Neural cell (in vitro differentiated cells): ENCODE results near the gene DGKQ. TPM values are rescaled to one million over a fixed set of nuclear protein-coding genes. Genes with fewer than 3 reads are reported as not detected.

ENCODE experiments used
- H2AFZ ChIP-seq: fragments of 200-600, 300-800 bp; sonication (generic), shearing (Covaris generic); 2 replicates; pipeline ENCODE4 v1.6.0; 2014; ENCODE audit warnings: low read depth, mild to moderate bottlenecking, antibody characterized with exemption, low read length, moderate library complexity
- H3F3A ChIP-seq: fragments of 200-600 bp; shearing (Covaris generic); 2 replicates; pipeline ENCODE4 v1.6.1; 2016; ENCODE audit warnings: mild to moderate bottlenecking, moderate library complexity, mixed read lengths, antibody characterized with exemption, low read length; ENCODE audit not compliant: insufficient read depth, poor library complexity, severe bottlenecking
- H3K27ac ChIP-seq: fragments of 200-600, 300-800 bp; sonication (generic), shearing (Covaris generic); 2 replicates; pipeline ENCODE4 v1.5.1; 2014; ENCODE audit warnings: mild to moderate bottlenecking, low read length, moderate library complexity
- H3K27me3 ChIP-seq: fragments of 300-800, 200-600 bp; sonication (generic), shearing (Covaris generic); 2 replicates; pipeline ENCODE4 v1.6.0; 2014; ENCODE audit warnings: mild to moderate bottlenecking, low read depth, low read length, moderate library complexity; ENCODE audit not compliant: insufficient read depth
- H3K36me3 ChIP-seq: fragments of 300-800, 200-600 bp; sonication (generic), shearing (Covaris generic); 2 replicates; pipeline ENCODE4 v1.5.1; 2014; ENCODE audit warnings: mild to moderate bottlenecking, antibody characterized with exemption, low read length, moderate library complexity; ENCODE audit not compliant: insufficient read depth
- H3K4me2 ChIP-seq: fragments of 300-800, 200-600 bp; sonication (generic), shearing (Covaris generic); 2 replicates; pipeline ENCODE4 v1.6.0; 2014; ENCODE audit warnings: mild to moderate bottlenecking, low read length
- H3K4me3 ChIP-seq: fragments of 300-800, 200-600 bp; sonication (generic), shearing (Covaris generic); 2 replicates; pipeline ENCODE4 v1.5.1; 2014; ENCODE audit warnings: mild to moderate bottlenecking, low read length, moderate library complexity
- H3K79me2 ChIP-seq: fragments of 200-600 bp; shearing (Covaris generic); replicated peaks from 2 replicates; pipeline ENCODE4 v1.6.0; 2014; ENCODE audit warnings: mild to moderate bottlenecking, low read length, moderate library complexity; ENCODE audit not compliant: insufficient read depth
- H3K9ac ChIP-seq: fragments of 300-800, 200-600 bp; sonication (generic), shearing (Covaris generic); 2 replicates; pipeline ENCODE4 v1.6.1; 2016; ENCODE audit warnings: mild to moderate bottlenecking, low read length, mixed read lengths
- H3K9me2 ChIP-seq: fragments of 200-600 bp; shearing (Covaris generic); 2 replicates; pipeline ENCODE4 v1.6.1; 2016; ENCODE audit warnings: mild to moderate bottlenecking, low read length, mixed read lengths; ENCODE audit not compliant: insufficient read depth
- H3K9me3 ChIP-seq: fragments of 200-600, 300-800 bp; sonication (generic), shearing (Covaris generic); 2 replicates; pipeline ENCODE4 v1.6.1; 2016; ENCODE audit warnings: mild to moderate bottlenecking, mixed run types, low read length, moderate library complexity, mixed read lengths
- H4K20me1 ChIP-seq: fragments of 200-600 bp; shearing (Covaris generic); 2 replicates; pipeline ENCODE4 v1.6.1; 2016; ENCODE audit warnings: mild to moderate bottlenecking, mixed run types; ENCODE audit not compliant: insufficient read depth
- CTCF ChIP-seq: fragments of 450-650 bp; IDR thresholded peaks from 2 replicates; pipeline ENCODE4 v1.5.1; 2014; ENCODE audit warnings: antibody characterized with exemption, mild to moderate bottlenecking, moderate library complexity; ENCODE audit not compliant: poor library complexity, severe bottlenecking
- EP300 ChIP-seq: fragments of 450-650 bp; conservative IDR thresholded peaks from 2 replicates; pipeline ENCODE4 v1.6.1; 2014; ENCODE audit warnings: antibody characterized with exemption, mild to moderate bottlenecking, moderate library complexity; ENCODE audit not compliant: poor library complexity, severe bottlenecking
- EZH2 ChIP-seq: fragments of 200-600, 300-800 bp; shearing (Covaris generic), sonication (generic); IDR thresholded peaks from 2 replicates; pipeline ENCODE4 v1.6.1; 2014; ENCODE audit warnings: antibody characterized with exemption, low read length, borderline replicate concordance, mild to moderate bottlenecking; ENCODE audit not compliant: insufficient read depth, poor library complexity, severe bottlenecking
- MXI1 ChIP-seq: fragments of 450-650 bp; conservative IDR thresholded peaks from 2 replicates; pipeline ENCODE4 v1.6.1; 2014; ENCODE audit warnings: antibody characterized with exemption, mild to moderate bottlenecking; ENCODE audit not compliant: poor library complexity, severe bottlenecking
- POLR2AphosphoS5 ChIP-seq: IDR thresholded peaks from 2 replicates; pipeline ENCODE4 v1.6.1; 2012
- RAD21 ChIP-seq: fragments of 450-650 bp; conservative IDR thresholded peaks from 2 replicates; pipeline ENCODE4 v1.6.1; 2014; ENCODE audit warnings: antibody characterized with exemption, mild to moderate bottlenecking, moderate library complexity
- REST ChIP-seq: IDR thresholded peaks from 2 replicates; pipeline ENCODE4 v1.6.1; 2012; ENCODE audit warnings: borderline replicate concordance
- SMC3 ChIP-seq: fragments of 450-650 bp; conservative IDR thresholded peaks from 2 replicates; pipeline ENCODE4 v1.6.1; 2014; ENCODE audit warnings: antibody characterized with exemption, mild to moderate bottlenecking, moderate library complexity; ENCODE audit not compliant: poor library complexity
- TAF1 ChIP-seq: IDR thresholded peaks from 2 replicates; pipeline ENCODE4 v1.6.1; 2012; ENCODE audit warnings: low read depth
- polyA plus RNA-seq: library from polyadenylated mRNA; depleted of rRNA; stranded (reverse); fragments of >200 nt; gene quantifications from 2 replicates; pipeline ENCODE4 v1.2.3, GENCODE V29; 2014

DGKQ gene
- polyA plus RNA-seq, 1 donor from 2014 or later = 32.4 TPM

- H3K9me2 ChIP-seq = no peaks in the 10 kb centered on the region
- H3K9ac ChIP-seq = no peak overlapping the region
- no peak overlapping the region for H2AFZ ChIP-seq
- peaks cover 61% of the 10 kb centered on the region for H3K27me3 ChIP-seq
- H3F3A ChIP-seq = no peaks in the 10 kb centered on the region
- peak overlapping the region; percentile 46 for H3K4me3 ChIP-seq
- no peaks in the 10 kb centered on the region for H4K20me1 ChIP-seq
- H3K9me3 ChIP-seq = peaks cover 4% of the 10 kb centered on the region
- H3K4me2 ChIP-seq = no peak overlapping the region
- no peak for TF ChIP-seq MXI1
- no peak for TF ChIP-seq CTCF
- no peak for TF ChIP-seq POLR2AphosphoS5
- TF ChIP-seq EP300 = no peak
- TF ChIP-seq SMC3 = no peak
- no peak overlapping the region for H3K27ac ChIP-seq
- H3K36me3 ChIP-seq = no peaks in the 10 kb centered on the region
- H3K79me2 ChIP-seq = no peaks in the 10 kb centered on the region
Measured at GRCh38 chr4:1002131-1002630, 28.8 kb upstream of the DGKQ start.

- no peaks in the 10 kb centered on the region for H3K79me2 ChIP-seq
- no peak overlapping the region for H3K4me3 ChIP-seq
- TF ChIP-seq EP300 (no peak), RAD21 (no peak), TAF1 (no peak), POLR2AphosphoS5 (no peak), EZH2 (no peak), CTCF (no peak), SMC3 (no peak), REST (no peak), MXI1 (no peak)
- no peak overlapping the region for H3K9ac ChIP-seq
- H4K20me1 ChIP-seq = no peaks in the 10 kb centered on the region
- H3K4me2 ChIP-seq = no peak overlapping the region
- H3K9me2 ChIP-seq = no peaks in the 10 kb centered on the region
- H3F3A ChIP-seq = no peaks in the 10 kb centered on the region
- peaks cover 61% of the 10 kb centered on the region for H3K27me3 ChIP-seq
- H3K27ac ChIP-seq = no peak overlapping the region
- H3K9me3 ChIP-seq = peaks cover 4% of the 10 kb centered on the region
- H3K36me3 ChIP-seq = no peaks in the 10 kb centered on the region
- no peak overlapping the region for H2AFZ ChIP-seq
Measured at GRCh38 chr4:1001561-1002130, 28.3 kb upstream of the DGKQ start.
